Vagina (tissue), 2 donors: ENCODE data around the gene CCSER1. TPM values are rescaled to one million over a fixed set of nuclear protein-coding genes. Genes with fewer than 3 reads are reported as not detected.
"Not testable (repeated sequence)": the region's sequence is repeated elsewhere in the genome, so short reads cannot be mapped to it uniquely, and the experiment has no call there.

Experiments
- DNase-seq, 2 donors: peaks; one replicate each; pipeline ENCODE4 v3.0.0-alpha.2; 2017; ENCODE audit errors: extremely low spot score in 2 of 2
- H3K27ac ChIP-seq: fragments of 200-600 bp; sonication (generic); one replicate; pipeline ENCODE4 v1.5.1; 2019
- H3K27me3 ChIP-seq: fragments of 200-600 bp; sonication (generic); one replicate; pipeline ENCODE4 v1.5.1; 2019
- H3K36me3 ChIP-seq, 2 donors: fragments of 200-600 bp; sonication (generic); one replicate each; pipeline ENCODE4 v1.5.1; 2017 to 2019
- H3K4me1 ChIP-seq: fragments of 200-600 bp; sonication (generic); one replicate; pipeline ENCODE4 v1.5.1; 2019
- H3K4me3 ChIP-seq, 2 donors: fragments of 200-600 bp; sonication (generic); 1 replicate in 1 of 2; 2 replicates in 1 of 2; pipeline ENCODE4 v1.5.1; 2016 to 2019
- H3K9me3 ChIP-seq: fragments of 200-600 bp; sonication (generic); one replicate; pipeline ENCODE4 v1.5.1; 2019
- CTCF ChIP-seq, 3 experiments: fragments of 450-650 bp in 2 of 3; fragments of 200-600 bp in 1 of 3; sonication (generic) in 1 of 3; IDR thresholded peaks; one replicate each; pipeline ENCODE4 v1.5.1; 2017 to 2019; ENCODE audit warnings: antibody characterized with exemption in 3 of 3, mild to moderate bottlenecking in 2 of 3, moderate library complexity in 2 of 3
- POLR2A ChIP-seq, 2 donors: fragments of 450-650 bp; IDR thresholded peaks; one replicate each; pipeline ENCODE4 v1.6.1; 2017; ENCODE audit warnings: antibody characterized with exemption in 2 of 2, mild to moderate bottlenecking in 2 of 2, moderate library complexity in 2 of 2
- POLR2AphosphoS5 ChIP-seq, 2 donors: sonication (generic); formaldehyde crosslinking; IDR thresholded peaks; one replicate each; pipeline ENCODE4 v1.9.0; 2017; ENCODE audit warnings: antibody characterized with exemption in 2 of 2, mild to moderate bottlenecking in 2 of 2, low read depth in 1 of 2; ENCODE audit not compliant: insufficient read depth in 1 of 2
- intact Hi-C: fragments of 100-400 bp; cut with DNase I; formaldehyde crosslinking; loops from one replicate; pipeline ENCODE4 v1.15.1; 2023
- total RNA-seq: library from RNA; depleted of rRNA; stranded (reverse); fragments of >200 nt; gene quantifications from one replicate; pipeline ENCODE4 v1.2.3, GENCODE V29; 2016

CCSER1 gene
- total RNA-seq, 1 donor from 2014 or later, result 8.1 TPM

GRCh38 chr4:90458576-90458975, 331.4 kb downstream of the CCSER1 start:
- no peaks in the 10 kb centered on the region for H3K9me3 ChIP-seq
- H3K27ac ChIP-seq, result no peak overlapping the region
- DNase-seq, result no peak
- no peaks in the 10 kb centered on the region for H3K36me3 ChIP-seq
- H3K4me1 ChIP-seq, result no peaks in the 10 kb centered on the region
- TF ChIP-seq CTCF (IDR thresholded peaks at IDR 0.05) (no peak), POLR2A (IDR thresholded peaks at IDR 0.05) (no peak), POLR2AphosphoS5 (IDR thresholded peaks at IDR 0.05; ENCODE audit: insufficient read depth in 1 of 2, low read depth in 1 of 2) (no peak)
- H3K27me3 ChIP-seq, result no peaks in the 10 kb centered on the region
- intact Hi-C loops, result no loop called here
- no peak overlapping the region for H3K4me3 ChIP-seq

- Histone ChIP-seq H3K9me3 (no peaks in the 10 kb centered on the region), H3K4me1 (no peaks in the 10 kb centered on the region), H3K27ac (no peak overlapping the region), H3K4me3 (no peak overlapping the region), H3K27me3 (no peaks in the 10 kb centered on the region), H3K36me3 (no peaks in the 10 kb centered on the region)
- intact Hi-C loops, result no loop called here
- TF ChIP-seq POLR2AphosphoS5 (IDR thresholded peaks at IDR 0.05; ENCODE audit: insufficient read depth in 1 of 2, low read depth in 1 of 2), result no peak
- no peak for TF ChIP-seq POLR2A (IDR thresholded peaks at IDR 0.05)
- TF ChIP-seq CTCF (IDR thresholded peaks at IDR 0.05), result no peak
- no peak for DNase-seq
These were observed 347.3 kb downstream of the CCSER1 start for GRCh38 chr4:90474484-90474883.

GRCh38 chr4:90476019-90476418, 348.8 kb downstream of the CCSER1 start:
- Histone ChIP-seq H3K36me3 (no peaks in the 10 kb centered on the region), H3K27me3 (no peaks in the 10 kb centered on the region), H3K4me1 (no peaks in the 10 kb centered on the region), H3K4me3 (no peak overlapping the region), H3K9me3 (no peaks in the 10 kb centered on the region), H3K27ac (no peak overlapping the region)
- TF ChIP-seq CTCF (IDR thresholded peaks at IDR 0.05) (no peak), POLR2A (IDR thresholded peaks at IDR 0.05) (no peak), POLR2AphosphoS5 (IDR thresholded peaks at IDR 0.05; ENCODE audit: insufficient read depth in 1 of 2, low read depth in 1 of 2) (no peak)
- DNase-seq, result no peak
- intact Hi-C loops, result no loop called here

GRCh38 chr4:90476586-90476985, 349.4 kb downstream of the CCSER1 start:
- intact Hi-C loops, result no loop called here
- Histone ChIP-seq H3K27ac (no peak overlapping the region), H3K4me3 (no peak overlapping the region), H3K9me3 (no peaks in the 10 kb centered on the region), H3K27me3 (no peaks in the 10 kb centered on the region), H3K4me1 (no peaks in the 10 kb centered on the region), H3K36me3 (no peaks in the 10 kb centered on the region)
- TF ChIP-seq POLR2AphosphoS5 (IDR thresholded peaks at IDR 0.05; ENCODE audit: insufficient read depth in 1 of 2, low read depth in 1 of 2) (no peak), CTCF (IDR thresholded peaks at IDR 0.05) (no peak), POLR2A (IDR thresholded peaks at IDR 0.05) (no peak)
- DNase-seq, result no peak

GRCh38 chr4:90484894-90485293, 357.7 kb downstream of the CCSER1 start:
- DNase-seq, intact Hi-C loops, H3K9me3 ChIP-seq, H3K27ac ChIP-seq, H3K4me3 ChIP-seq, H3K27me3 ChIP-seq, H3K36me3 ChIP-seq, H3K4me1 ChIP-seq: not testable (repeated sequence)

GRCh38 chr4:90486346-90486745, 359.2 kb downstream of the CCSER1 start:
- H3K4me3 ChIP-seq, result no peak overlapping the region
- DNase-seq, result no peak
- no peaks in the 10 kb centered on the region for H3K36me3 ChIP-seq
- TF ChIP-seq POLR2A (IDR thresholded peaks at IDR 0.05) (no peak), CTCF (IDR thresholded peaks at IDR 0.05) (no peak), POLR2AphosphoS5 (IDR thresholded peaks at IDR 0.05; ENCODE audit: insufficient read depth in 1 of 2, low read depth in 1 of 2) (no peak)
- H3K27me3 ChIP-seq, result no peaks in the 10 kb centered on the region
- no peak overlapping the region for H3K27ac ChIP-seq
- no peaks in the 10 kb centered on the region for H3K4me1 ChIP-seq
- intact Hi-C loops, result no loop called here
- H3K9me3 ChIP-seq, result no peaks in the 10 kb centered on the region
